CD14-positive monocyte (primary cell): ENCODE data around the gene RAB40C. TPM values are rescaled to one million over a fixed set of nuclear protein-coding genes. Genes with fewer than 3 reads are reported as not detected.

Experiments
- DNase-seq, 3 donors: peaks; one replicate each; pipeline ENCODE4 v3.0.0-alpha.2; 2011 to 2022
- H2AFZ ChIP-seq: 2 replicates; pipeline ENCODE4 v1.6.0; 2012; ENCODE audit warnings: mild to moderate bottlenecking, low read depth, low read length, inconsistent platforms; ENCODE audit not compliant: insufficient read depth, poor library complexity, severe bottlenecking
- H3K27ac ChIP-seq, 2 donors: 1 replicate in 1 of 2; 2 replicates in 1 of 2; pipeline ENCODE4 v1.5.1; 2012 to 2013; ENCODE audit warnings: low read length in 2 of 2, control low read depth in 1 of 2, inconsistent platforms in 1 of 2, low read depth in 1 of 2, mild to moderate bottlenecking in 1 of 2
- H3K27me3 ChIP-seq, 2 donors: one replicate each; pipeline versions ENCODE4 v1.6.0 to v1.6.1; 2011 to 2013; ENCODE audit warnings: low read length in 2 of 2; ENCODE audit not compliant: control insufficient read depth in 2 of 2, insufficient read depth in 2 of 2
- H3K36me3 ChIP-seq, 2 donors: replicated peaks in 1 of 2; 1 replicate in 1 of 2; 2 replicates in 1 of 2; pipeline versions ENCODE4 v1.5.1 to v1.6.1; 2012 to 2013; ENCODE audit warnings: low read length in 2 of 2, control low read depth in 1 of 2, inconsistent platforms in 1 of 2, mild to moderate bottlenecking in 1 of 2; ENCODE audit not compliant: insufficient read depth in 2 of 2, control insufficient read depth in 1 of 2
- H3K4me1 ChIP-seq, 2 donors: 1 replicate in 1 of 2; 2 replicates in 1 of 2; pipeline versions ENCODE4 v1.5.1 to v1.6.1; 2012 to 2013; ENCODE audit warnings: low read length in 2 of 2, control low read depth in 1 of 2, inconsistent platforms in 1 of 2, mild to moderate bottlenecking in 1 of 2, moderate library complexity in 1 of 2; ENCODE audit not compliant: insufficient read depth in 2 of 2, control insufficient read depth in 1 of 2
- H3K4me2 ChIP-seq: replicated peaks from 2 replicates; pipeline ENCODE3; 2012; ENCODE audit warnings: low read length, moderate library complexity, mild to moderate bottlenecking; ENCODE audit not compliant: poor library complexity, severe bottlenecking; ENCODE audit errors: extremely low read depth
- H3K4me3 ChIP-seq, 3 experiments: fragments of 200-600 bp in 1 of 3; sonication (generic) in 1 of 3; replicated peaks in 1 of 3; 1 replicate in 2 of 3; 2 replicates in 1 of 3; pipeline ENCODE4 v1.5.1; 2011 to 2013; ENCODE audit warnings: low read length in 3 of 3, mild to moderate bottlenecking in 3 of 3, control low read depth in 2 of 3, low read depth in 2 of 3, inconsistent platforms in 1 of 3, moderate library complexity in 1 of 3
- H3K79me2 ChIP-seq: 2 replicates; pipeline ENCODE4 v1.6.0; 2012; ENCODE audit warnings: mild to moderate bottlenecking, control low read depth, inconsistent platforms, low read length, moderate library complexity; ENCODE audit not compliant: insufficient read depth
- H3K9ac ChIP-seq: 2 replicates; pipeline ENCODE4 v1.6.0; 2017; ENCODE audit warnings: low read length, mild to moderate bottlenecking; ENCODE audit not compliant: insufficient read depth, poor library complexity, severe bottlenecking
- H3K9me3 ChIP-seq, 2 donors: replicated peaks in 1 of 2; 1 replicate in 1 of 2; 2 replicates in 1 of 2; pipeline versions ENCODE4 v1.5.1 to v1.6.1; 2012 to 2013; ENCODE audit warnings: low read length in 2 of 2, control low read depth in 1 of 2; ENCODE audit not compliant: control insufficient read depth in 1 of 2, insufficient read depth in 1 of 2
- H4K20me1 ChIP-seq: 2 replicates; pipeline ENCODE4 v1.6.0; 2012; ENCODE audit warnings: mild to moderate bottlenecking, low read length, control low read depth, moderate library complexity; ENCODE audit not compliant: insufficient read depth
- H3K27ac Mint-ChIP-seq, 7 donors: one replicate each; pipeline ENCODE4 v1.8.0; 2020; ENCODE audit warnings: mild to moderate bottlenecking in 7 of 7, mixed read lengths in 7 of 7, moderate library complexity in 6 of 7, inconsistent platforms in 2 of 7
- H3K27me3 Mint-ChIP-seq, 3 donors: one replicate each; pipeline ENCODE4 v1.8.0; 2021 to 2022; ENCODE audit warnings: low read depth in 3 of 3, mild to moderate bottlenecking in 3 of 3, mixed read lengths in 3 of 3, moderate library complexity in 3 of 3, inconsistent platforms in 1 of 3
- H3K36me3 Mint-ChIP-seq, 2 donors: one replicate each; pipeline ENCODE4 v1.8.0; 2020; ENCODE audit warnings: mixed read lengths in 2 of 2, inconsistent platforms in 1 of 2, mild to moderate bottlenecking in 1 of 2
- H3K4me1 Mint-ChIP-seq: one replicate; pipeline ENCODE4 v1.8.0; 2020; ENCODE audit warnings: mild to moderate bottlenecking, mixed read lengths
- H3K4me3 Mint-ChIP-seq, 2 donors: one replicate each; pipeline ENCODE4 v1.8.0; 2020; ENCODE audit warnings: mild to moderate bottlenecking in 2 of 2, mixed read lengths in 2 of 2, moderate library complexity in 1 of 2
- H3K9me3 Mint-ChIP-seq, 7 donors: one replicate each; pipeline ENCODE4 v1.8.0; 2020 to 2022; ENCODE audit warnings: mixed read lengths in 7 of 7, mild to moderate bottlenecking in 6 of 7, moderate library complexity in 6 of 7, inconsistent platforms in 2 of 7
- WGBS: methylation state at CpG from one replicate; pipeline ENCODE4 v1.1.5; 2013; ENCODE audit warnings: missing lambda C conversion rate; ENCODE audit not compliant: insufficient coverage; 5-methylcytosine and 5-hydroxymethylcytosine counted together
- intact Hi-C, 2 donors: fragments of 100-400 bp; cut with micrococcal nuclease; formaldehyde crosslinking; loops; one replicate each; pipeline versions ENCODE4 v1.15.0 to v1.15.1; 2023
- polyA plus RNA-seq, 3 donors: library from polyadenylated mRNA; depleted of rRNA in 1 of 3; unstranded in 2 of 3; stranded (reverse) in 1 of 3; fragments of 300-500 nt in 2 of 3; fragments of >200 nt in 1 of 3; fragmentation: Illumina TruSeq in 2 of 3; gene quantifications; 1 replicate in 2 of 3; 2 replicates in 1 of 3; pipeline ENCODE4 v1.2.3, GENCODE V29; 2012 to 2021
- TF ChIP-seq, protein P1 (sequence below): fragments of 200-600 bp; IDR thresholded peaks from one replicate; pipeline ENCODE4 v1.8.0; 2022; ENCODE audit warnings: antibody characterized with exemption, mild to moderate bottlenecking

RAB40C gene
- polyA plus RNA-seq, 3 donors = 10.0 to 22.6 (median 10.9) TPM

DNA sequence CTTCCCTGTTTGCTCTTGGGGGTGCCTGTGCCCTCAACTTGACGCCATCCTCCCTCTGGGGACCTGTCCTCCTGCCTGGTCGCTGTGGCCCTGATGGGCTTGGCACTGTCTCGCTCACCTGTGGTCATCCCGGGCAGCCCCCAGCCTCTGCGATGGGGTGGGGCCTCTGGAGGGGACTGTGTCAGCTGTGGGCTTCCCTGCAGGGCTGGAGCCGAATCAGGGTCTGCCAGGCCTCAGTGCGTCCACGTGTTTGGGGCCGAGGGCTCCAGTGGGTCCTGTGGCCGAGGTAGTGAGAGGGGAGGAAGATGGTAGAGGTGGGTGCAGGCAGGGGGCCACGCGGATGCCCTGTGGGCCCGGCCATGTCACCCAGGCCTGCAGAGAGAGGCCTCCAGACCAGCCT is 12.1 kb upstream of the RAB40C start:
- peaks cover 11 to 13% of the 10 kb centered on the region in 2 donors for H3K36me3 ChIP-seq
- H3K27ac ChIP-seq = no peak overlapping the region
- H3K4me3 ChIP-seq = no peak overlapping the region
- H3K4me1 Mint-ChIP-seq = peaks cover 2% of the 10 kb centered on the region
- no peak overlapping the region for H3K27ac Mint-ChIP-seq
- H3K4me1 ChIP-seq = no peaks in the 10 kb centered on the region
- no peak overlapping the region for H3K4me2 ChIP-seq
- H3K27me3 Mint-ChIP-seq = no peaks in the 10 kb centered on the region
- H3K79me2 ChIP-seq = no peaks in the 10 kb centered on the region
- H3K36me3 Mint-ChIP-seq = peaks cover 0 to 5% of the 10 kb centered on the region in 2 donors
- DNase-seq = no peak
- H3K9ac ChIP-seq = no peak overlapping the region
- WGBS = 97% methylated on average over 11 of the region's 13 CpGs
- no peaks in the 10 kb centered on the region for H3K9me3 Mint-ChIP-seq
- H4K20me1 ChIP-seq = no peaks in the 10 kb centered on the region
- TF ChIP-seq, protein P1, sequence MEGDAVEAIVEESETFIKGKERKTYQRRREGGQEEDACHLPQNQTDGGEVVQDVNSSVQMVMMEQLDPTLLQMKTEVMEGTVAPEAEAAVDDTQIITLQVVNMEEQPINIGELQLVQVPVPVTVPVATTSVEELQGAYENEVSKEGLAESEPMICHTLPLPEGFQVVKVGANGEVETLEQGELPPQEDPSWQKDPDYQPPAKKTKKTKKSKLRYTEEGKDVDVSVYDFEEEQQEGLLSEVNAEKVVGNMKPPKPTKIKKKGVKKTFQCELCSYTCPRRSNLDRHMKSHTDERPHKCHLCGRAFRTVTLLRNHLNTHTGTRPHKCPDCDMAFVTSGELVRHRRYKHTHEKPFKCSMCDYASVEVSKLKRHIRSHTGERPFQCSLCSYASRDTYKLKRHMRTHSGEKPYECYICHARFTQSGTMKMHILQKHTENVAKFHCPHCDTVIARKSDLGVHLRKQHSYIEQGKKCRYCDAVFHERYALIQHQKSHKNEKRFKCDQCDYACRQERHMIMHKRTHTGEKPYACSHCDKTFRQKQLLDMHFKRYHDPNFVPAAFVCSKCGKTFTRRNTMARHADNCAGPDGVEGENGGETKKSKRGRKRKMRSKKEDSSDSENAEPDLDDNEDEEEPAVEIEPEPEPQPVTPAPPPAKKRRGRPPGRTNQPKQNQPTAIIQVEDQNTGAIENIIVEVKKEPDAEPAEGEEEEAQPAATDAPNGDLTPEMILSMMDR = no peak
- no peak overlapping the region for H2AFZ ChIP-seq
- intact Hi-C loops = loop anchor here (2.0 to 5.0 kb wide), 3 partner anchors 33 to 85 kb away; no protein-coding TSS in a partner anchor
- no peak overlapping the region for H3K4me3 Mint-ChIP-seq
- H3K27me3 ChIP-seq = no peaks in the 10 kb centered on the region
- H3K9me3 ChIP-seq = no peaks in the 10 kb centered on the region

DNA sequence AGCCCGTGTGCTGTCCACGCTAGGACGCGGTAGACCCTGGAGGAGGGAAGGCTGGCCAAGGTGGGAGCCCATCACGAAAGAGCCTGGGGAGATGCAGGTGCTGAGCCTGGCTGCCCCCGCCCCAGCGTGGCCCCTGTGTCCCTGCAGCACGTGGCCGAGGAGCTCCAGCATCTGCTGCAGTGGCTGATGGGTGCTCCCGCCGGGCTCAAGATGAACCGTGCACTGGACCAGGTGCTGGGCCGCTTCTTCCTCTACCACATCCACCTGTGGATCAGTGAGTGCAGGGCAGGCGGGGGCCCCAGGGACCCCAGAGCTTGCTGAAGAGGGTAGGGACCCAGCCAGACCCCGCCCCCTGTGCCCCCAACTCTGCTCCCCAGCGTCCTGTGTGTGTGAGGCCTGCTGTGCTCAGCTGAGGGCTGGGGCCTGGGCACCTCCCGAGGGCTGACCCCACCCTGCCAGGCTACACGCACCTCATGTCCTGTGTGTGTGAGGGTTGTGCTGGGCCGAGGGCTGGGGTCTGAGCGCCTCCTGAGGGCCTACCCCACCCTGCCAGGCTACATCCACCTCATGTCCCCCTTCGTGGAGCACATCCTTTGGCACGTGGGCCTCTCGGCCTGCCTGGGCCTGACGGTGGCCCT is 11.5 kb upstream of the RAB40C start:
- no peak overlapping the region for H3K4me3 Mint-ChIP-seq
- no peak overlapping the region for H3K27ac Mint-ChIP-seq
- no peak overlapping the region for H3K27ac ChIP-seq

More for the DNA sequence above, 11.5 kb upstream of the RAB40C start:
- Histone ChIP-seq H3K27me3 (no peaks in the 10 kb centered on the region), H3K79me2 (no peaks in the 10 kb centered on the region), H4K20me1 (no peaks in the 10 kb centered on the region), H3K4me2 (no peak overlapping the region), H3K36me3 (peaks cover 11 to 16% of the 10 kb centered on the region in 2 donors), H3K9ac (no peak overlapping the region), H3K9me3 (no peaks in the 10 kb centered on the region), H2AFZ (no peak overlapping the region), H3K4me3 (no peak overlapping the region), H3K4me1 (no peaks in the 10 kb centered on the region)
- DNase-seq = no peak
- Mint-ChIP-seq H3K27me3 (no peaks in the 10 kb centered on the region), H3K9me3 (no peaks in the 10 kb centered on the region), H3K4me1 (peaks cover 2% of the 10 kb centered on the region), H3K36me3 (peaks cover 0 to 5% of the 10 kb centered on the region in 2 donors)
- intact Hi-C loops = loop anchor here (2.0 to 5.0 kb wide), 3 partner anchors 32 to 84 kb away; no protein-coding TSS in a partner anchor
- TF ChIP-seq, protein P1 = no peak
- WGBS = 97% methylated on average over 10 of the region's 24 CpGs
